B cell (primary cell): ENCODE data around the gene DNM1. TPM values are rescaled to one million over a fixed set of nuclear protein-coding genes. Genes with fewer than 3 reads are reported as not detected.
A peak's percentile ranks its signal among the peaks of the same experiment; 100 is the strongest.

Experiments used
- ATAC-seq: fragments of 200-7000 bp; cut with Tn5 transposase; one replicate; pipeline ENCODE4 v1.10.0; 2021; ENCODE audit warnings: low read depth, mild to moderate bottlenecking, moderate number of reproducible peaks, moderate library complexity
- CTCF ChIA-PET: fragments of 350-600 bp; sonication (Branson Sonifier 250); formaldehyde crosslinking; loops from one replicate; lab custom pipeline; 2021; ENCODE audit warnings: antibody characterized with exemption, inconsistent platforms; lab: Charles Lee
- POLR2A ChIA-PET: fragments of 350-600 bp; sonication (Branson Sonifier 250); formaldehyde crosslinking; loops from one replicate; lab custom pipeline; 2021; ENCODE audit warnings: antibody characterized with exemption; lab: Charles Lee
- DNase-seq: peaks from one replicate; pipeline ENCODE4 v3.0.0; 2013
- H2AFZ ChIP-seq: 2 replicates; pipeline ENCODE4 v1.6.1; 2012; ENCODE audit warnings: mild to moderate bottlenecking, low read depth, low read length; ENCODE audit not compliant: insufficient read depth, poor library complexity, severe bottlenecking
- H3K27ac ChIP-seq, 2 donors: 1 replicate in 1 of 2; 2 replicates in 1 of 2; pipeline ENCODE4 v1.5.1; 2012 to 2013; ENCODE audit warnings: low read length in 2 of 2, mild to moderate bottlenecking in 2 of 2, moderate library complexity in 1 of 2
- H3K27me3 ChIP-seq, 4 experiments: fragments of 200-600 bp in 1 of 4; sonication (generic) in 1 of 4; replicated peaks in 1 of 4; 1 replicate in 2 of 4; 2 replicates in 2 of 4; pipeline versions ENCODE4 v1.6.1 to v1.7.0; 2013 to 2016; ENCODE audit warnings: low read length in 3 of 4, mild to moderate bottlenecking in 2 of 4, mixed read lengths in 1 of 4, moderate library complexity in 1 of 4; ENCODE audit not compliant: insufficient read depth in 4 of 4, control insufficient read depth in 3 of 4; ENCODE audit errors: control extremely low read depth in 1 of 4
- H3K36me3 ChIP-seq, 2 experiments: replicated peaks in 1 of 2; 1 replicate in 1 of 2; 2 replicates in 1 of 2; pipeline versions ENCODE4 v1.6.1 to v1.7.1; 2013; ENCODE audit warnings: low read length in 1 of 2; ENCODE audit not compliant: insufficient read depth in 2 of 2, control insufficient read depth in 1 of 2; ENCODE audit errors: control extremely low read depth in 1 of 2, extremely low read depth in 1 of 2
- H3K4me1 ChIP-seq, 2 donors: fragments of 200-600 bp in 1 of 2; sonication (generic) in 1 of 2; 1 replicate in 1 of 2; 2 replicates in 1 of 2; pipeline versions ENCODE4 v1.5.1 to v1.6.1; 2013 to 2017; ENCODE audit warnings: low read length in 2 of 2; ENCODE audit not compliant: control insufficient read depth in 2 of 2, insufficient read depth in 2 of 2
- H3K4me2 ChIP-seq: replicated peaks from 2 replicates; pipeline ENCODE3; 2012; ENCODE audit warnings: mild to moderate bottlenecking, low read depth, low read length; ENCODE audit not compliant: poor library complexity, severe bottlenecking
- H3K4me3 ChIP-seq, 5 experiments: fragments of 200-600 bp in 1 of 5; sonication (generic) in 1 of 5; 1 replicate in 3 of 5; 2 replicates in 2 of 5; pipeline versions ENCODE4 v1.5.1 to v1.7.0; 2011 to 2016; ENCODE audit warnings: low read length in 4 of 5, mild to moderate bottlenecking in 4 of 5, low read depth in 2 of 5, control low read depth in 1 of 5, moderate library complexity in 1 of 5; ENCODE audit not compliant: insufficient read depth in 1 of 5; ENCODE audit errors: control extremely low read depth in 1 of 5, extremely low read depth in 1 of 5
- H3K79me2 ChIP-seq: fragments of 200-600 bp; sonication (generic); one replicate; pipeline ENCODE4 v1.6.0; 2016; ENCODE audit warnings: low read length; ENCODE audit not compliant: control insufficient read depth, insufficient read depth
- H3K9ac ChIP-seq: fragments of 200-600 bp; sonication (generic); 2 replicates; pipeline ENCODE4 v1.6.1; 2017; ENCODE audit warnings: mild to moderate bottlenecking, low read length, moderate library complexity
- H3K9me3 ChIP-seq, 3 donors: one replicate each; pipeline versions ENCODE4 v1.6.1 to v1.7.1; 2013; ENCODE audit warnings: low read length in 2 of 3; ENCODE audit not compliant: control insufficient read depth in 2 of 3, insufficient read depth in 1 of 3; ENCODE audit errors: control extremely low read depth in 1 of 3
- H4K20me1 ChIP-seq: 2 replicates; pipeline ENCODE4 v1.6.0; 2012; ENCODE audit warnings: mild to moderate bottlenecking, low read length; ENCODE audit not compliant: insufficient read depth, control insufficient read depth, poor library complexity, severe bottlenecking
- H3K27ac Mint-ChIP-seq: one replicate; pipeline ENCODE4 v1.8.0; 2021; ENCODE audit warnings: mixed read lengths
- H3K27me3 Mint-ChIP-seq: one replicate; pipeline ENCODE4 v1.8.0; 2021; ENCODE audit warnings: mixed read lengths
- H3K4me1 Mint-ChIP-seq: one replicate; pipeline ENCODE4 v1.8.0; 2021; ENCODE audit warnings: mixed read lengths
- H3K4me3 Mint-ChIP-seq: one replicate; pipeline ENCODE4 v1.8.0; 2021; ENCODE audit warnings: mixed read lengths
- H3K9me3 Mint-ChIP-seq: one replicate; pipeline ENCODE4 v1.8.0; 2022; ENCODE audit warnings: mixed read lengths; ENCODE audit not compliant: insufficient read depth
- EZH2 ChIP-seq: IDR thresholded peaks from 2 replicates; pipeline ENCODE4 v1.6.1; 2012; ENCODE audit warnings: borderline replicate concordance, low read depth, mild to moderate bottlenecking, moderate library complexity, low read length; ENCODE audit not compliant: insufficient read depth, poor library complexity, severe bottlenecking
- WGBS: methylation state at CpG from one replicate; pipeline ENCODE4 v1.1.5; 2013; ENCODE audit warnings: missing lambda C conversion rate; ENCODE audit not compliant: insufficient coverage; 5-methylcytosine and 5-hydroxymethylcytosine counted together
- intact Hi-C: fragments of 100-400 bp; cut with micrococcal nuclease; formaldehyde crosslinking; loops from one replicate; pipeline ENCODE4 v1.10.0; 2022
- polyA plus RNA-seq: library from polyadenylated mRNA; depleted of rRNA; stranded (reverse); fragments of >200 nt; gene quantifications from 2 replicates; pipeline ENCODE4 v1.2.3, GENCODE V29; 2012
- total RNA-seq, 2 donors: library from RNA; stranded (reverse); fragments of 120-200 nt in 1 of 2; gene quantifications; 1 replicate in 1 of 2; 2 replicates in 1 of 2; pipeline versions ENCODE4 v1.2.3 to v1.2.4, GENCODE V29; 2013 to 2022
- TF ChIP-seq, protein P1 (sequence below): fragments of 200-600 bp; IDR thresholded peaks from one replicate; pipeline ENCODE4 v1.8.0; 2022; ENCODE audit warnings: antibody characterized with exemption, mild to moderate bottlenecking

The DNM1 gene
- total and polyA plus RNA-seq, 2 donors (not counting 1 experiment from before 2014, with no cell fraction given): 0.63 to 1.3 TPM

DNA sequence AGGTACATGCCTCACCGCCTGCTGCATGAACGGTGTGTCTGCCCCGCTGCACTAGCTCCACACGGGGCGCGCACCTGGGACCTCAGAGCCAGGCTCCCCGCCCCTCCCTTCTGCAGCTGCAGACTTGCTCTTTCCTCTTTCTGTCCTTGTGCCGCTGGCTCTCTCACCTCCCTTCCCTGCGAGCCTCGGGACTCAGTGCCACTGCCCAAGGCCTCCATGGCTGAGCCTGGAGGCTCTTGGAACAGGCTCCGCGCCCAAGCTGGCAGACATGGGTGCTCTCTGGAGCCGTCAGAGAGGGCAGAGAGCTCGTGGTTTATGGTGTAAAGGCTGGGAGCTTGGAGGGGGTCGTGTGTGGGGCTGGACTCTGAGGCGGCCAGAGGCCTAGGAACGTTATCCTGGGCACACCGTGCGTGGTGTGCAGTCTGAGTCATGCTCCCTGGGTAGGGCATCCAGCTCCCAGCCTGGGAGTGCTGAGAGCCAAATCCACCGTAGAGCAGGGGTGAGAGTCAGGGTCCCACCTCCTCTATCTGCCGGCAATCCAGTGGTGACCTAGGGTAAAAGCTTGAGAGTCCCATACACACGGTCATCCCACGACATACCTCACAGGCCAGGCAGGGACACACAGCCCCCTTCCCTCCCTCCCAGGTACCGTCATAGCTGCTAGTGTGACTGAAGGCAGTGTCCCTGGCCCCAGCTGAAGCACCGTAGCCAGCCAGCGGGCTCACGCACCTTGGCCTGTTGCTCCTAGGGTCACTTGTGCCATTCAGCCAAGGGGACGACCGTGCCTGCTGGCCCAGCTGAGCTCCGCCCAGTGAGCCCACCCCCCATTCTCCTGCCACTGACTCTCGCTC lies 50.2 kb downstream of the DNM1 start:
- CTCF ChIA-PET: interaction anchor here (0.8 to 2.5 kb wide), 2 partner anchors 20 to 279 kb away, joined by 3 to 14 read pairs; no protein-coding TSS in a partner anchor
- Mint-ChIP-seq H3K4me1 (peaks cover 30% of the 10 kb centered on the region), H3K27me3 (peaks cover 13% of the 10 kb centered on the region), H3K4me3 (peak overlapping the region; percentile 3), H3K9me3 (no peaks in the 10 kb centered on the region), H3K27ac (no peak overlapping the region)
- H2AFZ ChIP-seq: no peak overlapping the region
- H3K4me3 ChIP-seq: no peak overlapping the region
- ATAC-seq: no peak
- intact Hi-C loops: loop anchor here (5.0 kb wide), 2 partner anchors 89 to 629 kb away; partner anchors contain the start of genes KYAT1, LRRC8A and SLC27A4
- H3K27ac ChIP-seq: no peak overlapping the region
- no peaks in the 10 kb centered on the region for H3K9me3 ChIP-seq
- no peak overlapping the region for H3K9ac ChIP-seq
- no peak for TF ChIP-seq EZH2
- TF ChIP-seq, protein P1, sequence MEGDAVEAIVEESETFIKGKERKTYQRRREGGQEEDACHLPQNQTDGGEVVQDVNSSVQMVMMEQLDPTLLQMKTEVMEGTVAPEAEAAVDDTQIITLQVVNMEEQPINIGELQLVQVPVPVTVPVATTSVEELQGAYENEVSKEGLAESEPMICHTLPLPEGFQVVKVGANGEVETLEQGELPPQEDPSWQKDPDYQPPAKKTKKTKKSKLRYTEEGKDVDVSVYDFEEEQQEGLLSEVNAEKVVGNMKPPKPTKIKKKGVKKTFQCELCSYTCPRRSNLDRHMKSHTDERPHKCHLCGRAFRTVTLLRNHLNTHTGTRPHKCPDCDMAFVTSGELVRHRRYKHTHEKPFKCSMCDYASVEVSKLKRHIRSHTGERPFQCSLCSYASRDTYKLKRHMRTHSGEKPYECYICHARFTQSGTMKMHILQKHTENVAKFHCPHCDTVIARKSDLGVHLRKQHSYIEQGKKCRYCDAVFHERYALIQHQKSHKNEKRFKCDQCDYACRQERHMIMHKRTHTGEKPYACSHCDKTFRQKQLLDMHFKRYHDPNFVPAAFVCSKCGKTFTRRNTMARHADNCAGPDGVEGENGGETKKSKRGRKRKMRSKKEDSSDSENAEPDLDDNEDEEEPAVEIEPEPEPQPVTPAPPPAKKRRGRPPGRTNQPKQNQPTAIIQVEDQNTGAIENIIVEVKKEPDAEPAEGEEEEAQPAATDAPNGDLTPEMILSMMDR: no peak
- peak; percentile 62 for DNase-seq
- peaks cover 0 to 4% (median 0%) of the 10 kb centered on the region in 4 experiments for H3K27me3 ChIP-seq
- H3K4me1 ChIP-seq: peaks cover 10 to 26% of the 10 kb centered on the region in 2 donors
- POLR2A ChIA-PET: no interaction called here
- H3K36me3 ChIP-seq: peaks cover 3 to 7% of the 10 kb centered on the region in 2 experiments
- no peaks in the 10 kb centered on the region for H4K20me1 ChIP-seq
- 74% methylated on average over 31 of the region's 31 CpGs for WGBS
- H3K79me2 ChIP-seq: no peaks in the 10 kb centered on the region
- no peak overlapping the region for H3K4me2 ChIP-seq

DNA sequence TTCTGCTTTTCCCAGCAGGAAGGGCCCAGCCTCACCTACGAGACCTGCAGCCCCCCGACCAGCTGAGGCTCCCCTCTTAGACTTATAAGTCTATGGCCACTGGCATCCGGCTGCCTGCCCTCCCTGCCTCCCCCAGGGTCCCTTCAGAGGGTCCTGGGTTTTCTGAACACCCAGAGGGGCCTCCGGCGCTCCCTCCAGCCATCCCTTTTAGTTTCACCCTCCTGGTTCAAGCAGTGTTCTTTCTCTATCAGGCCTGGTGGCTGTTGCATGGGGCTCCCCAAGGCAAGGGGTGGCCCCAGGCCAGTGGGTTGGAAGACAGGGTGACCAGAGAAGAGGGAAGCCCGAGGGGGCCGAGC lies 50.8 kb downstream of the DNM1 start:
- H3K4me3 Mint-ChIP-seq: no peak overlapping the region
- Histone ChIP-seq H3K27me3 (peaks cover 0 to 4% (median 0%) of the 10 kb centered on the region in 4 experiments), H3K4me2 (no peak overlapping the region), H3K36me3 (peaks cover 3 to 11% of the 10 kb centered on the region in 2 experiments), H2AFZ (no peak overlapping the region), H3K9ac (no peak overlapping the region), H3K79me2 (no peaks in the 10 kb centered on the region), H3K4me1 (peaks cover 10 to 26% of the 10 kb centered on the region in 2 donors), H3K27ac (no peak overlapping the region), H4K20me1 (no peaks in the 10 kb centered on the region), H3K4me3 (no peak overlapping the region), H3K9me3 (no peaks in the 10 kb centered on the region)
- no peak overlapping the region for H3K27ac Mint-ChIP-seq
- H3K27me3 Mint-ChIP-seq: peaks cover 13% of the 10 kb centered on the region
- TF ChIP-seq, protein P1: no peak
- no peak for TF ChIP-seq EZH2
- intact Hi-C loops: loop anchor here (5.0 kb wide), 2 partner anchors 88 to 628 kb away; partner anchors contain the start of genes KYAT1, LRRC8A and SLC27A4
- H3K4me1 Mint-ChIP-seq: peaks cover 30% of the 10 kb centered on the region
- WGBS: 90% methylated on average over 3 of the region's 7 CpGs
- ATAC-seq: no peak
- no peaks in the 10 kb centered on the region for H3K9me3 Mint-ChIP-seq
- CTCF ChIA-PET: interaction anchor here (0.8 to 2.5 kb wide), 2 partner anchors 19 to 278 kb away, joined by 3 to 14 read pairs; no protein-coding TSS in a partner anchor
- no peak for DNase-seq
- POLR2A ChIA-PET: no interaction called here
